OCI-LY3 (cell line): ENCODE data around the gene PITRM1.

Source experiments
- EZH2phosphoT487 ChIP-seq: fragments of 200-600 bp; shearing (Covaris generic); IDR thresholded peaks from 2 replicates; pipeline ENCODE4 v1.6.1; 2018; ENCODE audit warnings: antibody characterized with exemption, mixed run types, low read depth
- TF ChIP-seq, protein P1 (sequence below): fragments of 200-600, 300-600 bp; sonication (generic); IDR thresholded peaks from 2 replicates; pipeline ENCODE4 v1.5.1; 2014; ENCODE audit warnings: antibody characterized with exemption, low read length, low read depth

DNA sequence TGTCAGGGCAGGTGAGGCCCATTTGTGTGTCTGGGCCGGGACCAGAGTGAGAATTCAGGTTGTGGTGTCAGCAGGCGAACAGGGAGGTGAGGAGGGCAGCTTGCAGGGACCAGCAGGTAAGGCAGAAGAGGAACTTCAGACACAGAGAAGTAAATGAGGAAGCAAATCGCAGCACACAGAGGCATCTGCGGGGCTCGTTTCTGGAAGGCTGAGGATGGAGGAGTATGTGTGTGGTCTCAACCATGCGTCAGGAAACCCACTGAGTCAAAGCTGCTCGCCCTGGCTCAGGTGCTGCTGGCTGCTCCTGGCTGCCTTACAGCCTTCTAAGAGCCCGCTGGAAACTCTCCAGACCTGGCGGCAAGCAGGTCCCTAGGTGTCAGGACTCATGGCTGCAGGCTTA, 26.9 kb upstream of the PITRM1 start:
- TF ChIP-seq, protein P1, sequence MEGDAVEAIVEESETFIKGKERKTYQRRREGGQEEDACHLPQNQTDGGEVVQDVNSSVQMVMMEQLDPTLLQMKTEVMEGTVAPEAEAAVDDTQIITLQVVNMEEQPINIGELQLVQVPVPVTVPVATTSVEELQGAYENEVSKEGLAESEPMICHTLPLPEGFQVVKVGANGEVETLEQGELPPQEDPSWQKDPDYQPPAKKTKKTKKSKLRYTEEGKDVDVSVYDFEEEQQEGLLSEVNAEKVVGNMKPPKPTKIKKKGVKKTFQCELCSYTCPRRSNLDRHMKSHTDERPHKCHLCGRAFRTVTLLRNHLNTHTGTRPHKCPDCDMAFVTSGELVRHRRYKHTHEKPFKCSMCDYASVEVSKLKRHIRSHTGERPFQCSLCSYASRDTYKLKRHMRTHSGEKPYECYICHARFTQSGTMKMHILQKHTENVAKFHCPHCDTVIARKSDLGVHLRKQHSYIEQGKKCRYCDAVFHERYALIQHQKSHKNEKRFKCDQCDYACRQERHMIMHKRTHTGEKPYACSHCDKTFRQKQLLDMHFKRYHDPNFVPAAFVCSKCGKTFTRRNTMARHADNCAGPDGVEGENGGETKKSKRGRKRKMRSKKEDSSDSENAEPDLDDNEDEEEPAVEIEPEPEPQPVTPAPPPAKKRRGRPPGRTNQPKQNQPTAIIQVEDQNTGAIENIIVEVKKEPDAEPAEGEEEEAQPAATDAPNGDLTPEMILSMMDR: no peak
- TF ChIP-seq EZH2phosphoT487: no peak
